PFSK-1 (cell line): ENCODE data around the gene PTPRN2.

ENCODE experiments used
- FOXP2 ChIP-seq: optimal IDR thresholded peaks from 2 replicates; pipeline ENCODE3; 2011; ENCODE audit warnings: borderline replicate concordance, control low read depth, inconsistent platforms; ENCODE audit not compliant: insufficient read depth; ENCODE audit errors: extremely low read length, extremely low read depth
- POLR2AphosphoS5 ChIP-seq: IDR thresholded peaks from 2 replicates; pipeline ENCODE4 v1.6.1; 2012; ENCODE audit warnings: low read depth, mild to moderate bottlenecking, control low read depth, low read length, moderate library complexity
- REST ChIP-seq, 2 experiments: IDR thresholded peaks; 2 replicates each; pipeline versions ENCODE4 v1.6.1 to v1.8.0; 2011 to 2012; ENCODE audit warnings: low read depth in 2 of 2, low read length in 2 of 2, control low read depth in 1 of 2, inconsistent platforms in 1 of 2, mild to moderate bottlenecking in 1 of 2, moderate library complexity in 1 of 2; ENCODE audit not compliant: insufficient read depth in 1 of 2
- SIN3A ChIP-seq: IDR thresholded peaks from 2 replicates; pipeline ENCODE4 v1.6.1; 2012; ENCODE audit warnings: mild to moderate bottlenecking, low read length, moderate library complexity, borderline replicate concordance; ENCODE audit not compliant: insufficient read depth
- TAF1 ChIP-seq: IDR thresholded peaks from 2 replicates; pipeline ENCODE4 v1.6.1; 2012; ENCODE audit warnings: low read length, control low read depth, borderline replicate concordance; ENCODE audit not compliant: insufficient read depth

Gene PTPRN2

GRCh38 chr7:158502068-158502750, 85.4 kb downstream of the PTPRN2 start:
- TF ChIP-seq FOXP2, result no peak

GRCh38 chr7:158501393-158502067, 86.1 kb downstream of the PTPRN2 start:
- TF ChIP-seq REST (IDR thresholded peaks at IDR 0.05; ENCODE audit: insufficient read depth in 1 of 2, low read depth in 2 of 2, low read length in 2 of 2) (no peak), FOXP2 (no peak), SIN3A (no peak), TAF1 (no peak), POLR2AphosphoS5 (no peak)

GRCh38 chr7:158500651-158501052, 87.0 kb downstream of the PTPRN2 start:
- TF ChIP-seq POLR2AphosphoS5, result no peak
- TF ChIP-seq TAF1, result no peak
- TF ChIP-seq REST (IDR thresholded peaks at IDR 0.05; ENCODE audit: insufficient read depth in 1 of 2, low read depth in 2 of 2, low read length in 2 of 2), result no peak
- TF ChIP-seq SIN3A, result no peak
- no peak for TF ChIP-seq FOXP2

GRCh38 chr7:158499082-158499455, 88.6 kb downstream of the PTPRN2 start:
- TF ChIP-seq TAF1 (no peak), FOXP2 (no peak), POLR2AphosphoS5 (no peak), REST (IDR thresholded peaks at IDR 0.05; ENCODE audit: insufficient read depth in 1 of 2, low read depth in 2 of 2, low read length in 2 of 2) (no peak), SIN3A (no peak)

GRCh38 chr7:158498443-158499081, 89.1 kb downstream of the PTPRN2 start:
- TF ChIP-seq TAF1, result no peak
- TF ChIP-seq SIN3A, result no peak

GRCh38 chr7:158497627-158498026, 90.0 kb downstream of the PTPRN2 start:
- no peak for TF ChIP-seq FOXP2
- TF ChIP-seq SIN3A, result no peak
- no peak for TF ChIP-seq POLR2AphosphoS5
- no peak for TF ChIP-seq TAF1
- no peak for TF ChIP-seq REST (IDR thresholded peaks at IDR 0.05; ENCODE audit: insufficient read depth in 1 of 2, low read depth in 2 of 2, low read length in 2 of 2)
